A673 (cell line): ENCODE measurements around the gene TBX20.

Experiments used
- EZH2 ChIP-seq: fragments of 200-600 bp; sonication (generic); IDR thresholded peaks from 2 replicates; pipeline ENCODE4 v1.6.1; 2017; ENCODE audit warnings: borderline replicate concordance, low read depth, mild to moderate bottlenecking, mixed read lengths, antibody characterized with exemption, low read length; ENCODE audit not compliant: poor library complexity, severe bottlenecking
- TF ChIP-seq, protein P1 (sequence below): fragments of 300-800, 200-600 bp; sonication (generic); conservative IDR thresholded peaks from 2 replicates; pipeline ENCODE4 v1.5.1; 2017; ENCODE audit warnings: low read depth, mild to moderate bottlenecking, antibody characterized with exemption, low read length, moderate library complexity, mixed read lengths

DNA sequence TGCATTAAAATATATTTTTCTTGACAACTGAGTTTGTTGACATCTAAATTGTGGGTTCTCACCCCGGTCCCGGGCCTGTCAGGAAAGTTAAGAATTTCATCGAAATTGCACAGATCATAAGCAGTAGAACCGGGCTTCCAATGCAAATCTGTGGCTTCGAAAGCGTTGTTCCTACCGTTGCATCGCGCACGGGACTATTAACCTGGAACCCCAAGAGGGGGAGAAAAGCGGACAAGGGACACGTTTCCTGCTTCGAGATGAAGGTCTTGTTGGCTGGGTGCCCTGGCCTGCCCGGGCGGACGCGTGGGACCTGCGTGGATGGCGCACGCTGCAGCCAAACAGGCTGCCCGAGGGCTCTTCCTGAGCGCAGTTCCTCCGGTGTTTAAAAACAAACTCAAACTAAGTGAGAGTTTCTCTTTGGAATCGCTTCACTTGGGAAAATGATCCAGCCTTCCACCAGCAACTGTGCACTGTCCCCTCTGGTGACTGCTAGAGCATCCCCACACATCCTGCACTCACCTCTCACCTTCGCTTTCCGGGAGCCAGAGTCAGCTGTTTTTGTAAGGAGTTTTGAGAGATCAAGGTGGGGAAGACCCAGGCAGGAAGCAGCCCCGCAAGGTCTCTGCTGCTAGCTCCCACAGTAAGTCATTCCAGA is 5.1 kb upstream of the TBX20 start:
- TF ChIP-seq, protein P1, sequence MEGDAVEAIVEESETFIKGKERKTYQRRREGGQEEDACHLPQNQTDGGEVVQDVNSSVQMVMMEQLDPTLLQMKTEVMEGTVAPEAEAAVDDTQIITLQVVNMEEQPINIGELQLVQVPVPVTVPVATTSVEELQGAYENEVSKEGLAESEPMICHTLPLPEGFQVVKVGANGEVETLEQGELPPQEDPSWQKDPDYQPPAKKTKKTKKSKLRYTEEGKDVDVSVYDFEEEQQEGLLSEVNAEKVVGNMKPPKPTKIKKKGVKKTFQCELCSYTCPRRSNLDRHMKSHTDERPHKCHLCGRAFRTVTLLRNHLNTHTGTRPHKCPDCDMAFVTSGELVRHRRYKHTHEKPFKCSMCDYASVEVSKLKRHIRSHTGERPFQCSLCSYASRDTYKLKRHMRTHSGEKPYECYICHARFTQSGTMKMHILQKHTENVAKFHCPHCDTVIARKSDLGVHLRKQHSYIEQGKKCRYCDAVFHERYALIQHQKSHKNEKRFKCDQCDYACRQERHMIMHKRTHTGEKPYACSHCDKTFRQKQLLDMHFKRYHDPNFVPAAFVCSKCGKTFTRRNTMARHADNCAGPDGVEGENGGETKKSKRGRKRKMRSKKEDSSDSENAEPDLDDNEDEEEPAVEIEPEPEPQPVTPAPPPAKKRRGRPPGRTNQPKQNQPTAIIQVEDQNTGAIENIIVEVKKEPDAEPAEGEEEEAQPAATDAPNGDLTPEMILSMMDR, result no peak
- TF ChIP-seq EZH2, result no peak
